ENCODE results near the gene METTL8. TPM values are rescaled to one million over a fixed set of nuclear protein-coding genes. Genes with fewer than 3 reads are reported as not detected.
A peak's percentile ranks its signal among the peaks of the same experiment; 100 is the strongest.
"Not testable (repeated sequence)": the region's sequence is repeated elsewhere in the genome, so short reads cannot be mapped to it uniquely, and the experiment has no call there.

Gene METTL8
- total and polyA plus RNA-seq, 2 of the 13 experiments (the other 11 are each of a cell fraction or from before 2014, with no cell fraction given) = 18.6 to 68.2 TPM

- H3K4me1 ChIP-seq (ENCODE audit: insufficient read depth, low read length) = no peaks in the 10 kb centered on the region
- TF ChIP-seq MAFK (conservative IDR thresholded peaks at IDR 0.05 in 1 of 2, IDR thresholded peaks at IDR 0.05 in 1 of 2; ENCODE audit: low read length in 2 of 2) = 0 out of 4 replicates have a peak, but pooled peaks of 1 of the 2 experiments have one; percentile 13
- TF ChIP-seq KLF16 (CRISPR knock-in tag; IDR thresholded peaks at IDR 0.05) = no peak
- TF ChIP-seq CEBPB (IDR thresholded peaks at IDR 0.05; ENCODE audit: borderline replicate concordance, low read depth, low read length) = peak; percentile 38; the same call in 1 of the 2 replicates
- H3K36me3 ChIP-seq (replicated peaks in 1 of 2; ENCODE audit: control insufficient read depth in 1 of 2, insufficient read depth in 2 of 2, low read length in 2 of 2) = peaks cover 0 to 4% of the 10 kb centered on the region in 2 experiments; a peak in 3 of 5 replicates
- DNase-seq (ENCODE audit: low spot score) = no peak
- no TSS peak for BruUV-seq (replicated peaks)
- H4K20me1 ChIP-seq (ENCODE audit: insufficient read depth, low read length) = no peaks in the 10 kb centered on the region
- ATAC-seq = no peak
- no peak for FAIRE-seq
- WGBS (ENCODE audit: low lambda C conversion rate) = 67% methylated on average over 1 of the region's 1 CpG
- intact Hi-C loops (cut with micrococcal nuclease; ENCODE audit: unreplicated experiment) (no loop called here), in situ Hi-C loops (cut with HindIII; ENCODE audit: extremely low pct_ligation_motif_present, low pct_unique_long_range_greater_than_20kb) (no loop called here)
- H3K79me2 ChIP-seq (ENCODE audit: insufficient read depth, low read length) = peaks cover 12% of the 10 kb centered on the region
- ChIA-PET CTCF (ENCODE audit: low intra/inter-chr PET ratio, low total read pairs) (no interaction called here), POLR2A (no interaction called here)
- peaks cover 5% of the 10 kb centered on the region; the same call in 1 of the 2 replicates for H3K9me3 ChIP-seq (ENCODE audit: low read length)
- no peak overlapping the region for H2AFZ ChIP-seq (ENCODE audit: low read length)
- no peaks in the 10 kb centered on the region for H3K27me3 ChIP-seq (ENCODE audit: control insufficient read depth in 1 of 2, insufficient read depth in 2 of 2, low read length in 2 of 2)
- no peak overlapping the region for H3K9ac ChIP-seq (ENCODE audit: insufficient read depth, low read depth, low read length)
- no peak overlapping the region for H3K4me3 ChIP-seq (replicated peaks in 1 of 3; ENCODE audit: insufficient read depth in 1 of 3, low read depth in 2 of 3, low read length in 3 of 3)
- H3K27ac ChIP-seq (ENCODE audit: extremely low read length, insufficient read depth, low read length) = no peak overlapping the region
- no peak overlapping the region for H3K4me2 ChIP-seq (ENCODE audit: low read depth, low read length)
Observed at GRCh38 chr2:171383134-171383533, 50.7 kb downstream of the METTL8 start.

- CTCF ChIA-PET (ENCODE audit: low intra/inter-chr PET ratio, low total read pairs); FAIRE-seq; H3K27ac ChIP-seq (ENCODE audit: extremely low read length, insufficient read depth, low read length); intact Hi-C loops (cut with micrococcal nuclease; ENCODE audit: unreplicated experiment); H3K27me3 ChIP-seq (ENCODE audit: control insufficient read depth in 1 of 2, insufficient read depth in 2 of 2, low read length in 2 of 2); BruUV-seq (replicated peaks); H3K4me1 ChIP-seq (ENCODE audit: insufficient read depth, low read length); DNase-seq (ENCODE audit: low spot score); H2AFZ ChIP-seq (ENCODE audit: low read length); POLR2A ChIA-PET; H3K36me3 ChIP-seq (replicated peaks in 1 of 2; ENCODE audit: control insufficient read depth in 1 of 2, insufficient read depth in 2 of 2, low read length in 2 of 2); in situ Hi-C loops (cut with HindIII; ENCODE audit: extremely low pct_ligation_motif_present, low pct_unique_long_range_greater_than_20kb); ATAC-seq; H4K20me1 ChIP-seq (ENCODE audit: insufficient read depth, low read length); H3K9ac ChIP-seq (ENCODE audit: insufficient read depth, low read depth, low read length); H3K4me2 ChIP-seq (ENCODE audit: low read depth, low read length); H3K4me3 ChIP-seq (replicated peaks in 1 of 3; ENCODE audit: insufficient read depth in 1 of 3, low read depth in 2 of 3, low read length in 3 of 3); H3K9me3 ChIP-seq (ENCODE audit: low read length): not testable (repeated sequence)
- peaks cover 12% of the 10 kb centered on the region for H3K79me2 ChIP-seq (ENCODE audit: insufficient read depth, low read length)
- WGBS (ENCODE audit: low lambda C conversion rate) = 96% methylated on average over 1 of the region's 1 CpG
Observed at GRCh38 chr2:171382175-171382574, 51.6 kb downstream of the METTL8 start.

GRCh38 chr2:171377852-171378251 is 55.9 kb downstream of the METTL8 start:
- H3K4me2 ChIP-seq (ENCODE audit: low read depth, low read length); H3K27ac ChIP-seq (ENCODE audit: extremely low read length, insufficient read depth, low read length); BruUV-seq (replicated peaks); FAIRE-seq; DNase-seq (ENCODE audit: low spot score); H3K36me3 ChIP-seq (replicated peaks in 1 of 2; ENCODE audit: control insufficient read depth in 1 of 2, insufficient read depth in 2 of 2, low read length in 2 of 2); H4K20me1 ChIP-seq (ENCODE audit: insufficient read depth, low read length); H3K4me3 ChIP-seq (replicated peaks in 1 of 3; ENCODE audit: insufficient read depth in 1 of 3, low read depth in 2 of 3, low read length in 3 of 3); H3K9me3 ChIP-seq (ENCODE audit: low read length); POLR2A ChIA-PET; H3K27me3 ChIP-seq (ENCODE audit: control insufficient read depth in 1 of 2, insufficient read depth in 2 of 2, low read length in 2 of 2); intact Hi-C loops (cut with micrococcal nuclease; ENCODE audit: unreplicated experiment); in situ Hi-C loops (cut with HindIII; ENCODE audit: extremely low pct_ligation_motif_present, low pct_unique_long_range_greater_than_20kb); ATAC-seq; CTCF ChIA-PET (ENCODE audit: low intra/inter-chr PET ratio, low total read pairs); H3K9ac ChIP-seq (ENCODE audit: insufficient read depth, low read depth, low read length); H2AFZ ChIP-seq (ENCODE audit: low read length); H3K4me1 ChIP-seq (ENCODE audit: insufficient read depth, low read length): not testable (repeated sequence)
- H3K79me2 ChIP-seq (ENCODE audit: insufficient read depth, low read length) = peaks cover 17% of the 10 kb centered on the region

All from HepG2 (cell line).